ENCODE measurements around the gene OTOF. TPM values are rescaled to one million over a fixed set of nuclear protein-coding genes. Genes with fewer than 3 reads are reported as not detected.

The OTOF gene
- polyA plus RNA-seq, 3 donors: 0.51 TPM; not detected in 2

- peaks cover 0 to 15% (median 7%) of the 10 kb centered on the region in 3 donors for H3K27me3 Mint-ChIP-seq (ENCODE audit: low read depth in 3 of 3)
- no peak overlapping the region for H3K4me3 ChIP-seq (replicated peaks in 1 of 3; ENCODE audit: low read depth in 2 of 3, low read length in 3 of 3)
- no peaks in the 10 kb centered on the region for H3K4me1 Mint-ChIP-seq
- H3K9me3 Mint-ChIP-seq: no peaks in the 10 kb centered on the region
- WGBS (ENCODE audit: insufficient coverage): 91% methylated on average over 4 of the region's 9 CpGs
- H3K79me2 ChIP-seq (ENCODE audit: insufficient read depth, low read length): no peaks in the 10 kb centered on the region
- no peaks in the 10 kb centered on the region for H3K4me1 ChIP-seq (ENCODE audit: control insufficient read depth in 1 of 2, insufficient read depth in 2 of 2, low read length in 2 of 2)
- H3K4me3 Mint-ChIP-seq: no peak overlapping the region
- H2AFZ ChIP-seq (ENCODE audit: insufficient read depth, low read depth, low read length, poor library complexity, severe bottlenecking): no peak overlapping the region
- H3K27ac ChIP-seq (ENCODE audit: low read depth in 1 of 2, low read length in 2 of 2): no peak overlapping the region
- no peak overlapping the region for H3K9ac ChIP-seq (ENCODE audit: insufficient read depth, low read length, poor library complexity, severe bottlenecking)
- H3K27ac Mint-ChIP-seq: no peak overlapping the region
- TF ChIP-seq CTCF (IDR thresholded peaks at IDR 0.05): no peak
- H3K36me3 ChIP-seq (replicated peaks in 1 of 2; ENCODE audit: control insufficient read depth in 1 of 2, insufficient read depth in 2 of 2, low read length in 2 of 2): no peaks in the 10 kb centered on the region
- H3K9me3 ChIP-seq (replicated peaks in 1 of 2; ENCODE audit: control insufficient read depth in 1 of 2, insufficient read depth in 1 of 2, low read length in 2 of 2): no peaks in the 10 kb centered on the region
- no peaks in the 10 kb centered on the region for H4K20me1 ChIP-seq (ENCODE audit: insufficient read depth, low read length)
- DNase-seq: no peak
- intact Hi-C loops (cut with micrococcal nuclease): no loop called here
- no peak overlapping the region for H3K4me2 ChIP-seq (replicated peaks; ENCODE audit: extremely low read depth, low read length, poor library complexity, severe bottlenecking)
- H3K27me3 ChIP-seq (ENCODE audit: control insufficient read depth in 2 of 2, insufficient read depth in 2 of 2, low read length in 2 of 2): no peaks in the 10 kb centered on the region
- H3K36me3 Mint-ChIP-seq: no peaks in the 10 kb centered on the region
Observed at GRCh38 chr2:26513261-26513660, 35.3 kb upstream of the OTOF start.

GRCh38 chr2:26511466-26511865 is 33.5 kb upstream of the OTOF start:
- H3K36me3 ChIP-seq (replicated peaks in 1 of 2; ENCODE audit: control insufficient read depth in 1 of 2, insufficient read depth in 2 of 2, low read length in 2 of 2): no peaks in the 10 kb centered on the region
- no peak overlapping the region for H2AFZ ChIP-seq (ENCODE audit: insufficient read depth, low read depth, low read length, poor library complexity, severe bottlenecking)
- H3K79me2 ChIP-seq (ENCODE audit: insufficient read depth, low read length): no peaks in the 10 kb centered on the region
- H3K4me1 ChIP-seq (ENCODE audit: control insufficient read depth in 1 of 2, insufficient read depth in 2 of 2, low read length in 2 of 2): no peaks in the 10 kb centered on the region
- no peaks in the 10 kb centered on the region for H3K27me3 ChIP-seq (ENCODE audit: control insufficient read depth in 2 of 2, insufficient read depth in 2 of 2, low read length in 2 of 2)
- no peak overlapping the region for H3K27ac ChIP-seq (ENCODE audit: low read depth in 1 of 2, low read length in 2 of 2)
- no peaks in the 10 kb centered on the region for H3K9me3 Mint-ChIP-seq
- no peak overlapping the region for H3K9ac ChIP-seq (ENCODE audit: insufficient read depth, low read length, poor library complexity, severe bottlenecking)
- 96% methylated on average over 5 of the region's 7 CpGs for WGBS (ENCODE audit: insufficient coverage)
- no peaks in the 10 kb centered on the region for H4K20me1 ChIP-seq (ENCODE audit: insufficient read depth, low read length)
- no peaks in the 10 kb centered on the region for H3K9me3 ChIP-seq (replicated peaks in 1 of 2; ENCODE audit: control insufficient read depth in 1 of 2, insufficient read depth in 1 of 2, low read length in 2 of 2)
- peaks cover 0 to 12% (median 7%) of the 10 kb centered on the region in 3 donors for H3K27me3 Mint-ChIP-seq (ENCODE audit: low read depth in 3 of 3)
- no peak overlapping the region for H3K4me2 ChIP-seq (replicated peaks; ENCODE audit: extremely low read depth, low read length, poor library complexity, severe bottlenecking)
- intact Hi-C loops (cut with micrococcal nuclease): no loop called here
- H3K36me3 Mint-ChIP-seq: no peaks in the 10 kb centered on the region
- H3K4me1 Mint-ChIP-seq: no peaks in the 10 kb centered on the region
- DNase-seq: no peak
- no peak overlapping the region for H3K4me3 Mint-ChIP-seq
- H3K4me3 ChIP-seq (replicated peaks in 1 of 3; ENCODE audit: low read depth in 2 of 3, low read length in 3 of 3): no peak overlapping the region
- no peak for TF ChIP-seq CTCF (IDR thresholded peaks at IDR 0.05)
- no peak overlapping the region for H3K27ac Mint-ChIP-seq

Measured in CD14-positive monocyte (primary cell).